ENCODE measurements around the gene MTX1.

DNA sequence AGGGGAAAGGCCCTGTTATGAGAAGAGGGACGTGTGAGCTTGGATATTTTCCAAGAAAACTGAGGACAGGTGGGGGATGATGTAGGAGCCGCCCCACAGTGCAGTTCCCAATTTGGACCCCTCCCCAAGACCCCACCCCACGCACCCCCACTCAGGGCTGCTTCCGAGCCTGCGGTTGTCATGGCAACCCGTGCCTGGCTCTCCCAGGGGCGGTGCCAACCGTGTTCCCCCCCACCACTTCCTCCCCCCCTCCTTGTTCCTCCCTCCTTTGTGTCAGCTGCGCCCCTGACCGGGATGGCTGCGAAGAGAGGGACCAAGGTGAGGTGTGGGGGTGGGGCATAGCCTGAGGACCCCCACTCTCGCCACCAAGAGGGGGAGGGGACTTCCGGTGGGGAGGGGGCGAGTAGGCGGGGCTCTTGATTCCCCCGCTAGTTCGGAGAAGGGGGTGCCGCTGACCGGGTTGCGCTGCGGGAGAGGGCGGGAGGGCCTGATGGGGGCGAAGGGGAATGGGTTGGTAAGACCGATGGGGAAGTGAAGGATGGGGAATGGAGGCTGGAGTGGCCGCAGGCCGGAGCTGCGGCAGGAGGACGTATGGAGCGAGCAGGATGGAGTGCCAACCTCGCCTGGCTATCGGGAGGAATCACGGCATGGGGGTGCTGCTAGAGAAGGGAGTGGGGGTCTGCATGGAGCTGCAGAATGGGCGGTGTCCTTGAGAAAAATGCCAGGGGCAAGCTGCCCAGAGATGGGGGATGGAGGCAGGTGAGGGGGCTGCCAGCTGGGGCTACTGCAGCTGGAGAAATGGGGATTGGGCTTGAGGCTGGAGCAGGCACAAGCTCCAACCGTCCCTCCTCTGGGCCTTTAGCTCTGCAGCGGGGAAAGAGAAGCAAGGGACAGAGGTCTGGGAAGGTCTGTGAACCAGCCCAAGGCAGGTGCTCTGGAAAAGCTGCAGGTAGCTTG, 33.9 kb upstream of the MTX1 start:
- no peak for TF ChIP-seq CTCF (IDR thresholded peaks at IDR 0.05)
- no peak for TF ChIP-seq EP300 (IDR thresholded peaks at IDR 0.05)
- TF ChIP-seq POLR2A (IDR thresholded peaks at IDR 0.05), result no peak

All from upper lobe of left lung (tissue), 4 donors.